DOHH2 (cell line): ENCODE data around the gene SHISA6.

ENCODE experiments used
- CTCF ChIP-seq: fragments of 200-600 bp; sonication (generic); IDR thresholded peaks from one replicate; pipeline ENCODE4 v1.5.1; 2014; ENCODE audit warnings: antibody characterized with exemption, mild to moderate bottlenecking, low read depth, low read length; ENCODE audit not compliant: poor library complexity, severe bottlenecking
- EZH2phosphoT487 ChIP-seq: fragments of 200-600 bp; sonication (generic); IDR thresholded peaks from 2 replicates; pipeline ENCODE4 v1.6.1; 2017; ENCODE audit warnings: borderline replicate concordance, mild to moderate bottlenecking, antibody characterized with exemption, low read length, moderate library complexity, mixed read lengths

GRCh38 chr17:11331547-11332513 is 90.8 kb downstream of the SHISA6 start:
- TF ChIP-seq CTCF (no peak), EZH2phosphoT487 (no peak)
